Tibial artery (tissue), 4 donors: Measurements from ENCODE around the gene BACH2.

Experiments
- DNase-seq, 2 donors: peaks; one replicate each; pipeline ENCODE4 v3.0.0-alpha.2; 2019
- H3K27ac ChIP-seq, 2 donors: fragments of 200-600 bp; sonication (generic) in 1 of 2; 1 replicate in 1 of 2; 2 replicates in 1 of 2; pipeline ENCODE4 v1.5.1; 2018 to 2019; ENCODE audit warnings: mild to moderate bottlenecking in 1 of 2
- H3K27me3 ChIP-seq, 2 donors: fragments of 200-600 bp; sonication (generic) in 1 of 2; one replicate each; pipeline versions ENCODE4 v1.5.1 to v1.6.0; 2016 to 2019
- H3K36me3 ChIP-seq, 3 donors: fragments of 200-600 bp; sonication (generic) in 2 of 3; one replicate each; pipeline ENCODE4 v1.5.1; 2016 to 2019; ENCODE audit warnings: mild to moderate bottlenecking in 2 of 3
- H3K4me1 ChIP-seq, 4 donors: fragments of 200-600 bp; sonication (generic) in 2 of 4; 1 replicate in 3 of 4; 2 replicates in 1 of 4; pipeline ENCODE4 v1.5.1; 2016 to 2019
- H3K4me3 ChIP-seq, 2 donors: fragments of 200-600 bp; sonication (generic) in 1 of 2; 1 replicate in 1 of 2; 2 replicates in 1 of 2; pipeline ENCODE4 v1.5.1; 2018 to 2019; ENCODE audit warnings: mild to moderate bottlenecking in 2 of 2
- H3K9me3 ChIP-seq, 3 donors: fragments of 200-600 bp; sonication (generic) in 1 of 3; one replicate each; pipeline ENCODE4 v1.5.1; 2016 to 2019
- intact Hi-C: fragments of 100-400 bp; cut with DNase I; formaldehyde crosslinking; loops from one replicate; pipeline ENCODE4 v1.15.0; 2023; ENCODE audit warnings: low total_unique reads
- TF ChIP-seq, protein P1 (sequence below), 2 experiments: fragments of 200-600 bp in 1 of 2; fragments of 450-650 bp in 1 of 2; IDR thresholded peaks; one replicate each; pipeline ENCODE4 v1.5.1; 2017 to 2019; ENCODE audit warnings: antibody characterized with exemption in 2 of 2, mild to moderate bottlenecking in 1 of 2, moderate library complexity in 1 of 2

BACH2 gene

DNA sequence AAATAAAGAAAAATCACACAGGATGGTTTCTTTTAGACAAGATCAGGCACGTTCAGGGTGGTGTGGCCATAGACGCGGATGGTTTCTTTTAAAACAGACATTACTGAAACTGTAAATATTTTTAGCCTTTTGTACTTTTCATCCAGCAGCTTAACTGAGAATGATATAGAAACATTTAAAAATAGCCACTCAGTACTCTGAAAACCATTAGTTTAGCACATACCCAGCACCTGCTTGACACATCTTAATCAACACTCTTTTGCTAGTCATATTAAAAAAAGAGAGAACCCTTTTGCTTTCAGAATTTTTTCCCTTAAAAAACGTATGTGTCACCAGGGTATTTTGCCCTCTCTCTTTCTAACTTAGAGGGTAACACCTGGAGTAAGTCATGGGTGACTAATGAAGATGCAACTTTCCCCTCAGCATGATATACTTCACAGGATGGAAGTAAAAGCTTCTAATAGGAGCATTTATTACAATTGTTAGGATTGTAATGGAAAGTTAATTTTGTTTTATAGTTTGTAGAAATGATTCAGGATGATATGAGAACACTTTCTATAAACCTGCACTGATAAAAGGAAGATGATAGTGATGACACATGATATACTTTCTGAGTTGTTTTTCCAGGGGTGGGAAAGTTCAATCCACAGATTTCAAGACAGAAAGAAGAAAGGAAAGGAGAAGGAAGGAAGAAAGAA is 45.2 kb downstream of the BACH2 start:
- intact Hi-C loops = no loop called here
- no peak overlapping the region for H3K4me3 ChIP-seq
- TF ChIP-seq, protein P1, sequence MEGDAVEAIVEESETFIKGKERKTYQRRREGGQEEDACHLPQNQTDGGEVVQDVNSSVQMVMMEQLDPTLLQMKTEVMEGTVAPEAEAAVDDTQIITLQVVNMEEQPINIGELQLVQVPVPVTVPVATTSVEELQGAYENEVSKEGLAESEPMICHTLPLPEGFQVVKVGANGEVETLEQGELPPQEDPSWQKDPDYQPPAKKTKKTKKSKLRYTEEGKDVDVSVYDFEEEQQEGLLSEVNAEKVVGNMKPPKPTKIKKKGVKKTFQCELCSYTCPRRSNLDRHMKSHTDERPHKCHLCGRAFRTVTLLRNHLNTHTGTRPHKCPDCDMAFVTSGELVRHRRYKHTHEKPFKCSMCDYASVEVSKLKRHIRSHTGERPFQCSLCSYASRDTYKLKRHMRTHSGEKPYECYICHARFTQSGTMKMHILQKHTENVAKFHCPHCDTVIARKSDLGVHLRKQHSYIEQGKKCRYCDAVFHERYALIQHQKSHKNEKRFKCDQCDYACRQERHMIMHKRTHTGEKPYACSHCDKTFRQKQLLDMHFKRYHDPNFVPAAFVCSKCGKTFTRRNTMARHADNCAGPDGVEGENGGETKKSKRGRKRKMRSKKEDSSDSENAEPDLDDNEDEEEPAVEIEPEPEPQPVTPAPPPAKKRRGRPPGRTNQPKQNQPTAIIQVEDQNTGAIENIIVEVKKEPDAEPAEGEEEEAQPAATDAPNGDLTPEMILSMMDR (IDR thresholded peaks at IDR 0.05) = no peak
- H3K9me3 ChIP-seq = no peaks in the 10 kb centered on the region
- no peak overlapping the region for H3K27ac ChIP-seq
- no peaks in the 10 kb centered on the region for H3K4me1 ChIP-seq
- no peaks in the 10 kb centered on the region for H3K27me3 ChIP-seq
- DNase-seq = no peak
- peaks cover 0 to 7% (median 0%) of the 10 kb centered on the region in 3 donors for H3K36me3 ChIP-seq

DNA sequence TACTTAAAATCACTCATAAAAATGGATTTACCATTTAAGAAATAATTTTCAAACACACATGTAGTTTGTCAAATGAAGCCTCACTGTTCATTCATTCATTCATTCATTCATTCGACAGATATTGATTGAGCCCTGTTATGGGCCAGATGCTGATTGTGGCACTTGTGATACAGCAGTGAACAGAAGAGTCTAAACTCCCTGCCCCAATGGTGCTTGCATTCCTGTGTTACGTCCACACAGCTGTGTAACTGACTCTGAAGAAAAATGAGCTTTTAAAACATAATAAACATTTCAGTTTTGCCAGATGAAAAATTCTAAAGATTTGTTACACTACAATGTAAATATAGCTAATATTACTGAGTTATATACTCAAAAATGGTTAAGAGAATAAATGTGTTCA is 46.2 kb downstream of the BACH2 start:
- H3K27me3 ChIP-seq = no peaks in the 10 kb centered on the region
- intact Hi-C loops = no loop called here
- H3K9me3 ChIP-seq = no peaks in the 10 kb centered on the region
- H3K36me3 ChIP-seq = peaks cover 0 to 7% (median 0%) of the 10 kb centered on the region in 3 donors
- no peaks in the 10 kb centered on the region for H3K4me1 ChIP-seq
- no peak overlapping the region for H3K4me3 ChIP-seq
- DNase-seq = no peak
- TF ChIP-seq, protein P1 (IDR thresholded peaks at IDR 0.05) = no peak
- H3K27ac ChIP-seq = no peak overlapping the region

DNA sequence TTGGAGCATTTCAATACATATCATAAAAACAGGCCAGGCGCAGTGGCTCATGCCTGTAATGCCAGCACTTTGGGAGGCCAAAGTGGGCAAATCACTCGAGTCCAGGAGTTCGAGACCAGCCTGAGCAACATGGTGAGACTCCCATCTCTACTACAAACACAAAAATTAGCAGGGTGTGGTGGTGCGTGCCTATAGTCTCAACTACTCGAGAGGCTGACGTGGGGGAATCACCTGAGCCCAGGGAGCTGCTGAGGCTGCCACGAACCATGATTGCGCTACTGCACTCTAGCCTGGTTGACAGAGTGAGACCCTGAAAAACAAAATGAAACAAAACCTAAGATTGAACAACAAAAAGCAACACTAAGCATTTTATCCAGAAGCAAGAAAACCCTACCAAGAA is 47.2 kb downstream of the BACH2 start:
- Histone ChIP-seq H3K4me3 (no peak overlapping the region), H3K4me1 (no peaks in the 10 kb centered on the region), H3K27ac (no peak overlapping the region), H3K9me3 (no peaks in the 10 kb centered on the region), H3K36me3 (peaks cover 0 to 7% (median 0%) of the 10 kb centered on the region in 3 donors), H3K27me3 (no peaks in the 10 kb centered on the region)
- TF ChIP-seq, protein P1 (IDR thresholded peaks at IDR 0.05) = no peak
- no peak for DNase-seq
- intact Hi-C loops = no loop called here

DNA sequence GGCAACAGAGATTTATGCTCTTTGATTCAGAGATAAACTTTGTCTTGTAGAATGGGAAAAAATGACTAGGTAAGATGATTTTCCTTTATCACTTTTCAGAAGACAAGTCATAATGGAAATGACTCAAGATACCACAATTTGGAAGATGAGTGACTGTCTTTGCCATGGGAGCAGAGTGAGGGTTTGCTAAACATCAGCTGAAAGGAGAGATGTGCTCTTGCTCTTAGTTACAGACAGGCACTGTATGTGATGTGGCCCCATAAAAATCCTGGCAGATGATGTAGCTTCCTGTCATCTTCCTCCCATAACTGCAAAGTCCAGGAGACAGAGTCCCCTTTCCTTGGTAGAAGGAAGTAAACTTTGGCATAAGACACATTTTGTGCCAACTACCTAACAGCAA is 47.6 kb downstream of the BACH2 start:
- H3K4me1 ChIP-seq = no peaks in the 10 kb centered on the region
- no peaks in the 10 kb centered on the region for H3K9me3 ChIP-seq
- TF ChIP-seq, protein P1 (IDR thresholded peaks at IDR 0.05) = no peak
- H3K27ac ChIP-seq = no peak overlapping the region
- H3K27me3 ChIP-seq = no peaks in the 10 kb centered on the region
- peaks cover 0 to 7% (median 0%) of the 10 kb centered on the region in 3 donors for H3K36me3 ChIP-seq
- intact Hi-C loops = no loop called here
- no peak for DNase-seq
- H3K4me3 ChIP-seq = no peak overlapping the region

DNA sequence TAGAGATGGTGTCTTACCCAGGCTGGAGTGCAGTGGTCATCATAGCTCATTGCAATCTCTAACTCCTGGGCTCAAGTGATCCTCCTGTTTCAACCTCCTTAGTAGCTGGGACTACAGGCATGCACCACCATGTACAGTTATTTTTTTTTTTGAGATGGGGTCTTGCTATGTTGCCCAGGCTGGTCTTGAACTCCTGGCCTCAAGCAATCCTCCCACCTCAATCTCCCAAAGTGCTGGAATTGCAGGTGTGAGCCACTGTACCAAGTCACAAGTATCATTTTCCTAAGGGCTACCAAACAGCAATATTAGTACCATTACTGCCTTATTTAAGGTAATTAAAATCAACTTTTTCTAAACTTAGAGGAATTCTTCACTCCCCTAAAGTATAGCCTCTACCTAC is 49.4 kb downstream of the BACH2 start:
- TF ChIP-seq, protein P1 (IDR thresholded peaks at IDR 0.05) = no peak
- Histone ChIP-seq H3K27ac (no peak overlapping the region), H3K27me3 (no peaks in the 10 kb centered on the region), H3K36me3 (peaks cover 0 to 7% (median 0%) of the 10 kb centered on the region in 3 donors), H3K4me1 (no peaks in the 10 kb centered on the region), H3K9me3 (no peaks in the 10 kb centered on the region), H3K4me3 (no peak overlapping the region)
- intact Hi-C loops = no loop called here
- DNase-seq = no peak
